ENCODE results near the gene GARIN5B. TPM values are rescaled to one million over a fixed set of nuclear protein-coding genes. Genes with fewer than 3 reads are reported as not detected.

Gene GARIN5B
- total and polyA plus RNA-seq, 7 donors: not detected

- no peak overlapping the region for H3K27ac ChIP-seq
- 8 to 31% methylated on average over 12 to 13 of the region's 13 CpGs for WGBS, 2 donors
- intact Hi-C loops (cut with DNase I): no loop called here
- no peaks in the 10 kb centered on the region for H3K9me3 ChIP-seq
- no peak for DNase-seq
- TF ChIP-seq EP300 (IDR thresholded peaks at IDR 0.05) (no peak), POLR2A (IDR thresholded peaks at IDR 0.05) (no peak), POLR2AphosphoS5 (IDR thresholded peaks at IDR 0.05) (no peak)
- TF ChIP-seq, protein P1, sequence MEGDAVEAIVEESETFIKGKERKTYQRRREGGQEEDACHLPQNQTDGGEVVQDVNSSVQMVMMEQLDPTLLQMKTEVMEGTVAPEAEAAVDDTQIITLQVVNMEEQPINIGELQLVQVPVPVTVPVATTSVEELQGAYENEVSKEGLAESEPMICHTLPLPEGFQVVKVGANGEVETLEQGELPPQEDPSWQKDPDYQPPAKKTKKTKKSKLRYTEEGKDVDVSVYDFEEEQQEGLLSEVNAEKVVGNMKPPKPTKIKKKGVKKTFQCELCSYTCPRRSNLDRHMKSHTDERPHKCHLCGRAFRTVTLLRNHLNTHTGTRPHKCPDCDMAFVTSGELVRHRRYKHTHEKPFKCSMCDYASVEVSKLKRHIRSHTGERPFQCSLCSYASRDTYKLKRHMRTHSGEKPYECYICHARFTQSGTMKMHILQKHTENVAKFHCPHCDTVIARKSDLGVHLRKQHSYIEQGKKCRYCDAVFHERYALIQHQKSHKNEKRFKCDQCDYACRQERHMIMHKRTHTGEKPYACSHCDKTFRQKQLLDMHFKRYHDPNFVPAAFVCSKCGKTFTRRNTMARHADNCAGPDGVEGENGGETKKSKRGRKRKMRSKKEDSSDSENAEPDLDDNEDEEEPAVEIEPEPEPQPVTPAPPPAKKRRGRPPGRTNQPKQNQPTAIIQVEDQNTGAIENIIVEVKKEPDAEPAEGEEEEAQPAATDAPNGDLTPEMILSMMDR (IDR thresholded peaks at IDR 0.05): no peak
- H3K27me3 ChIP-seq: peaks cover 28 to 66% (median 53%) of the 10 kb centered on the region in 3 donors
- peaks cover 0 to 19% (median 17%) of the 10 kb centered on the region in 4 donors for H3K4me1 ChIP-seq
- H3K36me3 ChIP-seq: no peaks in the 10 kb centered on the region
- no peak overlapping the region for H3K4me3 ChIP-seq
These were observed 7.7 kb downstream of the GARIN5B start for GRCh38 chr19:55355213-55355821.

GRCh38 chr19:55354698-55355212 is 8.3 kb downstream of the GARIN5B start, which contains the start of gene COX6B2:
Gene COX6B2 (minus strand): TSS chr19:55354719. CDS start chr19:55354521, 198 bp downstream.
- intact Hi-C loops (cut with DNase I): no loop called here
- Histone ChIP-seq H3K27ac (no peak within 1 kb of the TSS), H3K27me3 (peaks cover 28 to 72% (median 55%) of the 10 kb centered on the region in 3 donors), H3K4me3 (peak within 1 kb of the TSS in 3 of 4 donors; percentile 29 to 38 (median 30)), H3K9me3 (no peaks in the 10 kb centered on the region), H3K4me1 (peaks cover 0 to 19% (median 17%) of the 10 kb centered on the region in 4 donors), H3K36me3 (no peaks in the 10 kb centered on the region)
- WGBS, 2 donors: 2% methylated on average over 41 to 43 of the region's 43 CpGs
- TF ChIP-seq, protein P1 (IDR thresholded peaks at IDR 0.05): no peak
- TF ChIP-seq POLR2AphosphoS5 (IDR thresholded peaks at IDR 0.05): no peak
- TF ChIP-seq POLR2A (IDR thresholded peaks at IDR 0.05): no peak
- TF ChIP-seq EP300 (IDR thresholded peaks at IDR 0.05): no peak
- DNase-seq: no peak

DNA sequence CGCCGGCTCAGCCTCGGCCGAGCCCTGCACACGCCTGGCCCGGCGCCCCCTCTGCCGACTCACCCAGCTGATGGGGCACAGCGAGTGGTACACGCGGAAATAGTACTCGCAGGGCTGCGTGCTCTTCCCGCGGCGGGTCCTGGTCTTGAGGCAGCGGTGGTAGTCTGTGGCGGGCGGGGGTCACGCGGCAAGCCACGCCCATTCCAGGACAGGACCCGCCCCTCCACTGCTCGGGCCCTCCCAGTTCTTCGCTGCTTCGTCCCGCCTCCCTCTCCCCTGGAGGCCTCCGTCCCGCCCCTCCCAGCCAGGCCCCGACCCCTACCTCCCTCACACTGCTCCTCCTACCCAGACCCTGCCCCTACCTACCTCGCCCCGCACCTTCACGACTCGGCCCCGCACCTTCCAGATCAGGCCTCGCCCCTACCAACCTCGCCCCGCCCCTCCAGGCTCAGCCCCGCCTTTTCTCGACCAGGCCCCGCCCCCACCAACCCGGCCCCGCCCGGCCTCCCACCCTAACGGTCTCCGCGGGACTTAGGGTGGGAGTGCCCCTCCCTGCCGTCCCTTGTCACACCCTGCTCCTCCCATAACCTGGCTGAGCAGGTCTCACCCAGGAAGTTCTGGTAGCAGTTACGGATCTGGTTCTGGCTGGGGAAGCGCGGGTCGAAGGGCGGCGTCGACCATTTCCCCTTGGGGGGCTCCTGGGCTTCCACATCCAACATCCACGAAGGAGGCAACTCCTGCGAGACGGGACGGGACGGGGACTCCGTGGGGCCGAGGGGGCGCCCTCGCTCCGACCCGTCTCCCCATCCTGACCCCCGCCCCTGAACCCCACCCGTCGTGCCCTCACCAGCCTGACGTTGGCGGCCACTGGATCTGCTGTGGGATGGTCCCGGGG is 9.0 kb downstream of the GARIN5B start:
- peaks cover 28 to 73% (median 55%) of the 10 kb centered on the region in 3 donors for H3K27me3 ChIP-seq
- peak; percentile 81 for DNase-seq
- 1 to 2% methylated on average over 72 of the region's 72 CpGs for WGBS, 2 donors
- no peak overlapping the region for H3K27ac ChIP-seq
- TF ChIP-seq EP300 (IDR thresholded peaks at IDR 0.05) (no peak), POLR2A (IDR thresholded peaks at IDR 0.05) (no peak), POLR2AphosphoS5 (IDR thresholded peaks at IDR 0.05) (no peak)
- TF ChIP-seq, protein P1 (IDR thresholded peaks at IDR 0.05): no peak
- intact Hi-C loops (cut with DNase I): no loop called here
- no peaks in the 10 kb centered on the region for H3K36me3 ChIP-seq
- H3K9me3 ChIP-seq: no peaks in the 10 kb centered on the region
- peak overlapping the region in 3 of 4 donors; percentile 29 to 38 (median 30) for H3K4me3 ChIP-seq
- peaks cover 0 to 19% (median 17%) of the 10 kb centered on the region in 4 donors for H3K4me1 ChIP-seq

- Histone ChIP-seq H3K9me3 (no peaks in the 10 kb centered on the region), H3K4me1 (peaks cover 0 to 19% (median 17%) of the 10 kb centered on the region in 4 donors), H3K4me3 (peak overlapping the region in 3 of 4 donors; percentile 29 to 38 (median 30)), H3K36me3 (no peaks in the 10 kb centered on the region), H3K27ac (no peak overlapping the region), H3K27me3 (peaks cover 28 to 73% (median 55%) of the 10 kb centered on the region in 3 donors)
- WGBS, 2 donors: 3 to 4% methylated on average over 24 of the region's 24 CpGs
- DNase-seq: no peak
- TF ChIP-seq, protein P1 (IDR thresholded peaks at IDR 0.05): no peak
- TF ChIP-seq EP300 (IDR thresholded peaks at IDR 0.05) (no peak), POLR2A (IDR thresholded peaks at IDR 0.05) (no peak)
- intact Hi-C loops (cut with DNase I): no loop called here
These were observed 9.7 kb downstream of the GARIN5B start for GRCh38 chr19:55353356-55353802.
